ENCODE results near the gene DCST1.

Gene DCST1

GRCh38 chr1:155035936-155036335 lies 2.3 kb downstream of the DCST1 start:
- DNase-seq (ENCODE audit: low spot score) = no peak

- DNase-seq (ENCODE audit: low spot score) = no peak
Measured at GRCh38 chr1:155037043-155037442, 3.4 kb downstream of the DCST1 start.

- no peak for DNase-seq (ENCODE audit: low spot score)
Measured at GRCh38 chr1:155037851-155038441, 4.3 kb downstream of the DCST1 start.

- no peak for DNase-seq (ENCODE audit: low spot score)
Measured at GRCh38 chr1:155038602-155039307, 5.1 kb downstream of the DCST1 start.

GRCh38 chr1:155039308-155039669 lies 5.7 kb downstream of the DCST1 start:
- no peak for DNase-seq (ENCODE audit: low spot score)

GRCh38 chr1:155040358-155041093 lies 6.9 kb downstream of the DCST1 start:
- no peak for DNase-seq (ENCODE audit: low spot score)

GRCh38 chr1:155042789-155043188 lies 9.2 kb downstream of the DCST1 start:
- no peak for DNase-seq (ENCODE audit: low spot score)

GRCh38 chr1:155043301-155043702 lies 9.7 kb downstream of the DCST1 start:
- no peak for DNase-seq (ENCODE audit: low spot score)

GRCh38 chr1:155043793-155044192 lies 10.2 kb downstream of the DCST1 start:
- no peak for DNase-seq (ENCODE audit: low spot score)

- DNase-seq (ENCODE audit: low spot score) = no peak
Measured at GRCh38 chr1:155044365-155044764, 10.7 kb downstream of the DCST1 start.

- peak; percentile 74 for DNase-seq (ENCODE audit: low spot score)
Measured at GRCh38 chr1:155044812-155045657, 11.4 kb downstream of the DCST1 start.

- no peak for DNase-seq (ENCODE audit: low spot score)
Measured at GRCh38 chr1:155048449-155049334, 15.1 kb downstream of the DCST1 start.

GRCh38 chr1:155049651-155050559 lies 16.3 kb downstream of the DCST1 start:
- no peak for DNase-seq (ENCODE audit: low spot score)

GRCh38 chr1:155050560-155051341 lies 17.1 kb downstream of the DCST1 start, which contains the start of gene ADAM15:
ADAM15 (plus strand) TSS chr1:155051316; CDS start chr1:155051387, 71 bp downstream.
- DNase-seq (ENCODE audit: low spot score) = peak; percentile 72

- no peak for DNase-seq (ENCODE audit: low spot score)
Measured at GRCh38 chr1:155051342-155051776, 17.7 kb downstream of the DCST1 start.

- peak; percentile 22 for DNase-seq (ENCODE audit: low spot score)
Measured at GRCh38 chr1:155051777-155052398, 18.3 kb downstream of the DCST1 start.

- peak; percentile 47 for DNase-seq (ENCODE audit: low spot score)
Measured at GRCh38 chr1:155052439-155053395, 19.1 kb downstream of the DCST1 start.

All from SW480 (cell line).